EH (cell line): ENCODE measurements around the gene ZNF304.

Experiments used
- DNase-seq: peaks from one replicate; pipeline ENCODE4 v3.0.0-alpha.2; 2015; ENCODE audit warnings: low read depth

The ZNF304 gene

GRCh38 chr19:57350877-57351805 is at the start of gene ZNF304:
ZNF304 (plus strand) TSS chr19:57351271; CDS start chr19:57351665, 394 bp downstream.
- DNase-seq = peak; percentile 97

DNA sequence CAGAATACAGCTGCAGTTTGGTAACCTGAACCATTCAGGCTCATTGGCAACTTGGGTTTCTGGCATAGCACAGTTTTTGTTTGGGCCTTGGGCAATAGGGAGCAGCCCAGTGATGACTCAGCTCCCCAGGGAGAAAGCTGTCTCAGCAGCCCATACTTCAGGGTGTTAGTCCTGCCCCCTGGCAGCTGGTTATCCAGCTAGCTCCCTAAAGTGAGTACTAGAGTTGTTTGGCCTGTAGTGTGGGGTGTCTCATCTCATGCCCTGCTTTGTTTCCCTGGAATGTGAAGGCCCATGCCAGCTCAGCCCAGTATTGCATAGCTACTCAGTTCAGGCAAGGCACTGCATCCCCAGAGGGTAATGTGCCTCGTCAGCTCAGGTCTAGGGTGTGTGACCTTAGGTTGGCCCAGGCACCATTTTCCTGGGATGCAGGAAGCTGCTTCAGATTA is 49.0 kb upstream of the ZNF304 start:
- DNase-seq = peak; percentile 95

DNA sequence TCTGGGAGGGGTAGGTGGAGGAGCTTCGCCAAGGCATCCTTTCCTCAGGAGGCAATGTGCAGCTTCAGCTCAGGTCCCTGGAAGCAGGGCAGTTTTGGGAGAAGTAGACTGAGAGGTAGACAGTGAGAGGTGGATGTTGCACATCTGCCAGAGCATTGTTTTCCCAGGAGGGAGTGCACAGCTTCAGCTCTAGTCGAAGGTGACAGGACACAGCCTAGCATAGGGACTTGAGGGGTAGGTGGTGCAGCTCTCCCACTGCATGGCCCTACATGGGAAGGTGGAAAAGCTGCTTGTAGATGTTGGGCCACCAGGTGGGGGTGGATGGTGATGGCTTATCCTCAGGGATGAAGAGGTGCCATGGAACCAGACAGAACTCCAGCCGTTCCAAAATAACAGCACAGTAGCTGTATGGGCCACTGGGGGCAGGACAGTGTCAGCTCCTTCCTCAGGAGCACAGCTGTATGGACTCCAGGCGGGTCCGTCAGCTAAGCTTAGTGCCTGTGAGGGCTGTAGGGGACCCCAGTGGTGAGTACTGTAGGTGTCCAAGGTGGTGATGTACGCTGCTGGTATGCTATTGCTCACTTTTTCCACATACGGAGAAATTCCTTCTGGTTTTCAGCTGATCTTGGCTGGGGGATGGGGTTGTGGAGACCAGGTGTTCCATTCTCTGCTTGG is 48.2 kb upstream of the ZNF304 start:
- peak; percentile 22 for DNase-seq

- no peak for DNase-seq
Observed at GRCh38 chr19:57305056-57305455, 46.0 kb upstream of the ZNF304 start.

- no peak for DNase-seq
Observed at GRCh38 chr19:57308514-57308913, 42.6 kb upstream of the ZNF304 start.

- DNase-seq = no peak
Observed at GRCh38 chr19:57310792-57311191, 40.3 kb upstream of the ZNF304 start.

DNA sequence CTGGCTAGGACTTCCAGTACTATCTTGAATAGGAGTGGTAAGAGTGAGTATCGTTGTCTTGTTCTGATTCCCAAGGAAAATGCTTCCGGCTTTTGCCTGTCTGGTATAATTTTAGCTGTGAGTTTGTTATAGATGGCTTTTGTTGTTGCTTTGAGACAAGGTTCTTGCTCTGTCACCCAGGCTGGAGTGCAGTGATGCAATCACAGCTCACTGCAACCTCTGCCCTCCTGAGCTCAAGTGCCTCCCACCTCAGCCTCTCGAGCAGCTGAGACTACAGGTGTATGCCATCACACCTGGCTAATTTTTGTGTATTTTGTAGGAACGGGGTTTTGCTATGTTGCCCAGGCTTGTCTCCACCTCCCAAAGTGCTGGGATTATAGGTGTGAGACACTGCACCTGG is 36.9 kb upstream of the ZNF304 start:
- DNase-seq = no peak

- DNase-seq = no peak
Observed at GRCh38 chr19:57317503-57317902, 33.6 kb upstream of the ZNF304 start.

DNA sequence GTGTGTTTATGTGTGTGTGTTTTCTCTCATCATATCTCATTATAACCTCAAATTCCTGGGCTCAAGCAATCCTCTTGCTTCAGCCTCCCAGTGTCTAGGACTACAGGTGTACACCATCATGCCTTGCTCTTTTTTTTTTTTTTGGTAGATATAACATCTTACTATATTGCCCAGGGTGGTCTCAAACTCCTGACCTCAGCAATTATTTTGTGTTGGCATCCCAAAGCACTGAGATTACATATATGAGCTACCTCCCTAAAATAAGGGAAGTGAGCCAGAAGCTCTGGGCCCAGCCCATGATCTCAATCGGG is 31.2 kb upstream of the ZNF304 start:
- no peak for DNase-seq

- peak; percentile 96 for DNase-seq
Observed at GRCh38 chr19:57320180-57321084, 30.6 kb upstream of the ZNF304 start, which contains the start of gene ZNF543. ZNF543 (plus strand) TSS chr19:57320472; CDS start chr19:57320854, 382 bp downstream.

DNA sequence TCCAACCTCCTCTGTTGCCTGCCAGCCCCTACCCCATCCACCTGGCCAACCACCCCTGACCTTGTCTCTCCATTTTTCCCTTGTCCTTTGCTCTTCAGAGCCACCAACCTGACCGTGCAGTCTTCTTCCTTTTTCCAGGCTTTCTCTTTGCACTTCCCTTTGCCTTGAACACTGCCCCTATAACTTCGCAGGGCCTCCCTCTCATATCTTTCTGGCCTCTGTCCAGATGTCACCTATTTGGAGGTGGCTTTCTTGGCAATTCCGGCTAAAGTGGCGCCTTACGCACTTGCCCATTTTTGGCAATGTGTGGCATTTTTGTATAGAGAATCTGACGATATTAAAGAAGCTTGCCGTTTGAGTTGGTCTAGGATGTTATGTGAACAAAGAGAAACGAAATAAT is 30.0 kb upstream of the ZNF304 start:
- no peak for DNase-seq

GRCh38 chr19:57321751-57322150 is 29.3 kb upstream of the ZNF304 start:
- DNase-seq = no peak

GRCh38 chr19:57324992-57325391 is 26.1 kb upstream of the ZNF304 start:
- no peak for DNase-seq

GRCh38 chr19:57327993-57328392 is 23.1 kb upstream of the ZNF304 start:
- no peak for DNase-seq

GRCh38 chr19:57334191-57334590 is 16.9 kb upstream of the ZNF304 start:
- no peak for DNase-seq

DNA sequence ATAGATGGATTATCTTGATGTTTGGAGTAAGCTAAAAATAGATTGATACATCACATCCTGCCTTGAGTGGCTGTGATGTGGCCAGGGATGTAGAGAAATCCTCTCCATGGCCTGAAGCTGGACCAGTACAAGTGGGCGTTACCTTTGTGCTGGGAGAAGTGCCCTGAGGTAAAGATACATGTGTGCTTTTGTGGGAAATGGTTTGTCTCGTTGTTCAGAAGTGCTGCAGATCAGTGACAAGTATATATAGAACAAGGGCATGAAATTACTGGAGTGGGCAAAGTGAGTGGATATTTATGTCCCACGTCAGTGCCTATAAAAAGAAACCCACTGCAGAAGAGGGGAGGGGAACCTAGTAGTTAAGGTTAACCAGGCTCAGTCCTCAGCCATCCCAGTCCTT is 12.2 kb upstream of the ZNF304 start:
- DNase-seq = peak; percentile 83

GRCh38 chr19:57342582-57342981 is 8.5 kb upstream of the ZNF304 start:
- no peak for DNase-seq

DNA sequence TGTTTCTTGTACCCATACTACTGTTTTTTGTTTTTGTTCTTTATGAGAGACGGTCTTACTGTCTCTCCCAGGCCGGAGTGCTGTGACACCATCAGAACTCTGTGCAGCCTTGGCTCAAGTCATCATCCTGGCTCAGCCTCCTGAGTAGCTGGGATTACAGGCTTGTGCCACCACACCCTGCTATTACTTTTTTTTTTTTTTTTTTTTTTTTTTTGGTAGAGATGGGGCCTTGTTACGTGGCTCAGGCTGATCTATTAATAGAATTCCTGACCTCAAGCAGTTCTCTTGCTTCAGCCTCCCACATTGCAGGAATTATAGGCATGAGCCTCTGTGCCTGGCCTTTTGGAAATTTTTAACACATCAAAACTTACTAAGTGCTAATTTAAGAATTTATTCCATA is 2.9 kb upstream of the ZNF304 start:
- peak; percentile 83 for DNase-seq

DNA sequence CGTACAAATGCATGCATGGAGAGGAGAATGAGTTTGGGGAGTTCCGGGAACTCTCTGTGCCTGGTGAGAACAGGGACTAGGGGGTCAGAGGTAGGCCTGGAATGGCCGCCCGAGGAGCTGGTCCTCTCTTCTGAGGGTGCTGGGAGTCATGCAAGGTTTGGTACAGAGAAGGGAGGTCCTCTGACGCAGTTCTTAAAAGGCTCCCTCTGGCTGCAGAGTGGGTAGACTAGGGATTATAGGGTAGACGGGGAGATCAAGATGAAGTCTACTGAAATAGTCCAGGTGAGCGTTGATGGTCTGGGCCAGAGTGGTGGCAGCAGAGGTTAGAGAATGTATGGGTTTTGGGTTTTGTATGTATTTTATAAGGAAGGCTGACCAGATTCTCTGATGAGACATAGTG is 796 bp downstream of the ZNF304 start:
- DNase-seq = peak; percentile 16

DNA sequence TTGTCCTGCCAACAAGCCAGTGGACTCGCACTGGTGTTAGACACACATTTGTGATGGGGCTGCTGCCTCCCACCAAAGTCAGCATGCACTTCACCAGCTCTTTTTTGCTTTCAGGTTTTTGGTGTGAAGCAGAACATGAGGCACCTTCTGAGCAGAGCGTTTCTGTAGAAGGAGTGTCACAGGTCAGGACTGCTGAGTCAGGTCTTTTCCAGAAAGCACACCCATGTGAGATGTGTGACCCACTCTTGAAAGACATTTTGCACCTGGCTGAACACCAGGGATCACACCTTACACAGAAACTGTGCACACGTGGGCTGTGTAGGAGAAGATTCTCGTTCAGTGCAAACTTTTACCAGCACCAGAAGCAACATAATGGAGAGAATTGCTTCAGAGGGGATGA is 4.8 kb downstream of the ZNF304 start:
- DNase-seq = no peak

GRCh38 chr19:57357406-57357805 is 6.3 kb downstream of the ZNF304 start:
- DNase-seq = no peak

DNA sequence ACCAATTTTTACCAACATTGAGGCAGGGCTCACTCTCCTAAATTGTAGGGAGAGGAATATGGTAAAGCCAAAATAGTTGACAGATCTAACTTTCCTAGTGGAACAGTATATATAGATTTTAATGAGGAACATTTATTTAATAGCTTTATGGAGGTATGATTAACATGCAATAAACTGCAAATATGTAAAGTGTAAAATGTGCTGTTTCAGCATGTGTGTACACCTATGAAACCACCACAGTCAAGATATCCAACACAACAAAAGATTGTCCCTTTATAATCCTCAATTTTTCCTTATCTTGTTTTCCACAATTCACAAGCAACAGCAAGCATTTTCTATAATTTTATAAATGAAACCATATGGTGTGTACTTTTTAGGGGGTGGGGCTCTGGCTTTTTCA is 8.2 kb downstream of the ZNF304 start:
- no peak for DNase-seq
